ENCODE measurements around the gene DDR2.

DDR2 gene

DNA sequence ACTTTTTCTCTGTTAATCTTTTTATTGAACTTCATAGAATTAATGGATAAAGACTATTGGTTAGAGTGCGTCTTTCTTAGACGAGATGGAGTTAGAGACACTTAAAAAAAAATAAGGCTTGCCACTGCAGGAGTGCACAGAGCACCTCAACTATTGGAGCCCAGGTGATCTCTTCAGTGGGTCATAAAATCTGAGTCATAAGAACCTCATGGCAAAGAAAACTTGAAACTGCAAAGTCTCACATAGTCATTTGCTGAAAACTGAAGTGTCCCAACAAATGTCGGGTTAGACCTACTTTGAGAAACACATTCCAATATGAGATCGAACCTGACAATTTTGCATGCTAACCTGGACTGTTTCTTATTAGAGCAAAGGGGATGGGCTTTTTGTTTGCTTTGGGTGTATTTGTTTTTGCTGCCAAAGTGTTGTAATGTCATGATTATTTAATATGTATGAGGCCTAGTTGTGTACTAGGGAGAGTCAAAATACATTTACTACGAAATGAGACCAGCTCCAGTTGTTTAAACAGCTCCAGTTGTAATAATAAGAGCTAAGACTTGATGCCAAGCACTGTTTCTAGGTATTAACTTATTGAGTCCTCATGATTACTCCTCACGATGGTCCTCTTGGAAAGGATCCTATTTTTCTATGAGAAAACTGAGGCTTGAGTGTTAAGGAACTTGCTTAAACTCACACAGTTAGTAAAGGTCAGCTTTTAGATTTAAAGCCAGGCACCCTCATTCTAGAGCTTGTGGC lies 65.1 kb downstream of the DDR2 start:
- DNase-seq (ENCODE audit: low read depth in 2 of 2), result no peak

DNA sequence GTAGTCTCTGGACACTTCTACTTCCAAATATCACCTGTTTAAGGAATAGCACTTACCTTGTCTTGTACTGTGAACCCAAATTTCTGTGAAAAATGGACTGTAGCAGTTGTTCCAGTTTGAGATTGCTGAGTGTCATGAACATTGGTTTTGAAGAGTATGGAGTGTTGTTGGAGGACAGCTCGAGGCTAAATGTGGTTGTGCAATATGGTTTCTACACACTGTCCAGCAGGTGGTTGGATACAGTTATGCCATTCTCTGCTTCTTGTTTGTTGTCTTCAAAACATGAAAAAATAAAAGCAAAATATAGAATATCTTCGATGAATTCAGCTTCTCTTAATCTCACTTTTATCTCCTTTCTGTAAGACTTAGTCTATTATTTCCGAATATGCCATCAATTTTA lies 67.1 kb downstream of the DDR2 start:
- no peak for DNase-seq (ENCODE audit: low read depth in 2 of 2)

DNA sequence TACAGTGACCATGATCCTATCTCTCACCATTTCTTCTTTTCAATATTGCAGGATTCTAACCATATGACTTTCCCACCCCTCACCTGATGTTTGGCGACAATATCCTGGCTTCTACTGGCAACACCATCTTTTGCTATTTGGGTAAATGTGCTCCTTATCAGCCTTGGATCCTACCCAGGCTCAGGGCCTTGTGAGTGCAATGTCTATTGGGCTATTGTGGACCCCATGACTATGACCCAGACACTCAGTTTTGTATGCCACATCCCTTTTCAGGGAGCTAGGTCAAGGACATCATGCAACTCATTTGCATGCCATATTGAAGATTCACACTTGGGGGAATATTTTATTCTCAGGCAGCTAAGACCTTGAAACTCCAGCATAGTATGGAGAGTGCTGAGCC lies 67.9 kb downstream of the DDR2 start:
- DNase-seq (ENCODE audit: low read depth in 2 of 2), result no peak

DNA sequence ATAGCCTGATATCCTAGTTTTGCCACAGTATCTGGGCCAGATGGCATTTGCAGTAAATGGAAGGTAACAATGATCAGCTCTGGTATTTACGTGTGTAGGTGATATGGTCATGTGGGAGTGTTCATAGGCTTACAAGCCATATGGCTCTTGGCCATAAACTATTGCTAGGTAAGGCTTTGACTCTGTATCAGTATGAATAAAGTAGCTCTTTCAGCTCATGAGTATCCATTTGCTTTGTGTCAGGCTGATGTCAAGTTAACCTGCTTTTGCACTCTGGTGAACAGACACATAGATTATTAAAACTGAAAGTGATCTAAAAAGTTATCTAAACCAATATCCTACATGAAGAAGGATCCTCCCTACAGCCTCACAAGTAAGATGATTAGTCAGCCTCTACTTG lies 69.0 kb downstream of the DDR2 start:
- no peak for DNase-seq (ENCODE audit: low read depth in 2 of 2)

DNA sequence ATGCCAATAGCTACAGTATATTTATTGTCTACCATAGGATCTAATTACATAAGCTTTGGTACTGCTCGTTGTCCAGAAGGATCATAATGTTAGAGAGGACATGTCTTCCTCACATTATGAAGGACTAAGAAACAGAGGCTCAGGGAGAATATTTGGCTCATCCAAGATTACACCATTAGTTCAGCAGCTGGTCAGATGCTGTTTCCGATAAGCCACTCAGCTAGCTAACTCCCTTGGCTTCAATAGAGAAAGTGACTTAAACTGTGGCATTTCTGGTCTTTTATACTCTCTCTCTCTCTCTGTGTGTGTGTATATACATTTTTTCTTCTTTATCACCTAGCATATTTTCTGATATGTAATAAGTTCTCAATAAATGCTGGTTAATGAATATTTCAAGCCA lies 70.4 kb downstream of the DDR2 start:
- no peak for DNase-seq (ENCODE audit: low read depth in 2 of 2)

DNA sequence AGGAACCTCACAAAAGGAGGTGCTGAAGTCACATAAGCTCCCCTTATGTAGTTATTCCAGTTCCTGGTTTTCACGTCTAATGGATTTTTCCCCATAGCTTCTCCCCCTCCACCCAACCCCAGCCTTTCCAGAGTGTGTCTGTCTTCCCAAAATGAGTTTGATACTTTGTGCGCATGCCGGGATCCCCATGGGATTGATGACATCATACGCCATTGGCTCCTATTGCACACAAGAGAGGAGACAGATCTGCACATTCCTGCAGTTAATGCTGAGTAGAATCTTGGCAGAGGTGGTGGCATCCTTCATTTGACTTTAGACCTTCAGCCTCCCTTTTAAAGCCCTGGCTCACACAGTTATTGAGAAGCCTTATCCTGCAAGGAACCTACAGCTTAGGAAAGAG lies 71.4 kb downstream of the DDR2 start:
- no peak for DNase-seq (ENCODE audit: low read depth in 2 of 2)

DNA sequence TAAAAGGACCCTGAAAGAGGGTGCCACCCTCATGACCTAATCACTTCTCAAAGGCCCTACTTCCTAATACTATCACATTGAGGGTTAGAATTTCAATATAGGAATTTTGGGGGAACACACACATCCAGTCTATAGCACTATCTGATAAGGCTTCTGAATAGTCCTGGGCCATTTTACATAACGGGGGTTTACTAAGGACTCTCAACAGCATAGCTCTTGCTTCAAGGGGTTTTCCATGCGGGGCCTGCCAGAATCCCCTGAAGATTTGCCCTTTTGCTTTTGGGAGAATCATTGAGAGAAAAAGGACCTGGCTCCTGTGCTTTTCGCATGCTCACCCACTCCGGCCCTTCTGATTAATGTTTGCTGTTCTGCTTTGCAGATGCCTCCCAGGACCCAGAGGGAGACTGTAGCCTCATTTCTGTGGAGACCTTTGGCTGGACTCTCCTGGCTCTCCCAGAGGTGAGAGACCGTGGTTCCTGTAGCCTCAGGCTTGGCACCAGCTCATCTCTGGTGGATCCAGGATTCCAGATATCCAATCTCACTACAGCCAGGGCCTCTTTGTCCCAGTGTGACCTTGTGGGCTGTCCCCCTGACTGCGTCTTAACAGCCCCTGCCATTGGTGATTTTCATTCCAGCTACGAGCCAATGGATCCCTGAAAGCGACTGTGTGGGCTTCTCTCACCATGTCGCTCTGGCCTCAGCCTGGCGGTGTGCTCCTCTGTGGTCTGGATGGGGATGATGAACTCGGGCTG lies 72.6 kb downstream of the DDR2 start:
- no peak for DNase-seq (ENCODE audit: low read depth in 2 of 2)

DNA sequence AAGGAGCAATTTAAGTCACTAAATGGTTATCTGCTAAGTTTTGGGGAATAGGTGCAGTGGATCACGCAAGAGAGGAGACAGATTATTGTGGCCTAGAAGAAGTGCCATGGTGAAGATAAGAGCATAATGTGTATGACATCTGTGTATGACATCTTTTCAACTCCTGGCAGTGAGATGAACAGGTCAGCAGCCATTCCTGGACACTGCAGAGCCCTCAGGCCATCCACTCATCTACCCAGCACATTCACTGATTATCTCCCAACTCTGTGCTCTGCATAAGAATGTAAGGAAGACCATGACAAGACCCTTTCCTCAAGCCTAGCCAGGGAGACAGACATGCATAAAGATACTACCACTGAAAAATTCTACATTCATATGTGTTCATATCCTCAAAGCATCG lies 73.7 kb downstream of the DDR2 start:
- DNase-seq (ENCODE audit: low read depth in 2 of 2), result no peak

DNA sequence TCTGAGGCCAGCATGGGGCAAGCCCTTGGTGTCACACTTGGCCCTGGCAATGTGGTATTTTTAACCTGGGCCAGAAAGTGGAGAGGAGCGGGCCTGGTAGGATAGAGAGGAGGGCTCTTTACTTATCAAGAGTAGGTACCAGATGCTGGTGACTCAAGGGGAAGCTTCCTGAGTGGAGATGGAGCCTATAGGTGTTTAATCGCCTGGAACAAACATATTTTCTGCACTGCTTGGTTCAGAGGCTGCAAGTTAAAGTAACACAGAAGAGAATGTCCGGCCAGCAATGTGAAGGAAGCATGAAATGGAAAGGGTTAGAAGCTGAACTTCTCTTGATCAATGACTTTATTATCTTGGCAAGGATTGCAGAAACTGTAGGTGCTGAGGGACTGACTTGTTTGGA lies 74.3 kb downstream of the DDR2 start:
- no peak for DNase-seq (ENCODE audit: low read depth in 2 of 2)

DNA sequence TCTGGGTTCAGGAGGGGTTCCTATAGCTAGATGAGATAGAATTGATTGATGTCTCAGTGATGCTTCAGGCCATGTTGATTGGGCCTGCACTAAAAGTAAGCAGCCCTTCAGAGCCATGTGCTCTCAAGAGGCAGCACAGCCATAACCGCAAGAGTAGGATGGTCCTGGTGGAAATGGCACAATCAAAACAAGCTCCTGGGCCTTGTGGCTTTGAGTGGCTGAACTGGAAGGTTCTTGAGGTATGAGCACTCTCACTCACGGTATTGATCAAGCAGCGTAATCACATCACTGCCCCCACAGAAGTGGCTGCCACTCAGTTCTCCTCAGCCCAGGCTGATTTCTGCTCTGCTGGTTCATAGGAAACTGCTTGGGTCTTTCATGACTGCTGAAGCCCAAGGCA lies 76.0 kb downstream of the DDR2 start:
- no peak for DNase-seq (ENCODE audit: low read depth in 2 of 2)

DNA sequence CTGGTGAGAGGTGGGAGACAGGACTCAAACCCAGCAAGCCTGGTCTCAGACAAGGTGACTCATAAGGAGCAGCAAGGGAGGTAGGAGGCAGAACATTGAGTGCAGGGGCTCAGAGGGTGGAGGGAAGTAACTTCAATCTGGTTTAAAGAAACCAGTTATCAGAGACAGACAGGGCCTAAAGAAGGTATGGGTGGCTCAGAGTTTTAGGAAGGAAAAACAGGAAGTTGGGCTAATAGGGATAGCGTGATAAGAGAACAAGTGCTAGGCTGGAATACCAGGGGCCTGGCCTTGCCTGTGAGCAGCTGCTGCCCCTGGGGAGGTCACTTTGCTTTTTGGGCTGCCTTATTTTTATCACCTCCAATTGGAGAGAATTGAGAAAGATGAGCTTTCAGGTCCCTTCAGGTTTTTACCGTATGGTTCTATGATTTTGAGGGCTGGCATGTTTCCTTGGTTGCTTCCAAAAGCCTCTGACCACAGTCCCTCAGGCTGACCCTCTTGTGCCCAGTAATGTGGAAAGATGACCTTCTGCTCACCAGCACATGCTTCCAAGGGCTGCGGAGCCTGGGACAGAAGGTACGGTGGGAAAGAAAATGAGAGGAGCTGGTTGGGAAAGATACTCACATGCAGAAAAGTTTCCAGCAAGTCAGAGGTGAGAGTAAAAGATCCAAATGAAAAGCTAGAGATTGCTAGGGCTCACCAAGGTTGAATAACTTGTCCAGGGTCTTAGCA lies 77.0 kb downstream of the DDR2 start:
- no peak for DNase-seq (ENCODE audit: low read depth in 2 of 2)

DNA sequence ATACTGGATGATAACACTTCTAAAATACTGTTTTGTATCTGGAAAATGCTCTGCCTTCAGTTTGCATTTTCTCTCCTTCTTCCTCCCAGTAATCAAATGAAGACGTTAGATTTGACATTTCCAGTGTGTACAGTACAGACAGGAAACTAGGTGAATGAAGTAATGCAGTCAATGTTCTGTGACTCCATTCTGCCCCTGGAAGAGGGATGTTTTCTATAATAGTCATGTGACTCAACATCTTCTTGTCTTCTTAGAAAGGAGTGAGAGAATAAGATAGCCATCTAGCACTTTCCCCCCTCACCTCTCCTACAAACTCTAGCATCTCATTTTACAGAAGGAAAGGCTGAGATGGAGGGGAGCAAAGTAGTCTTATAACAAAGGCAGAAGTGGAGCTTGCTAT lies 77.6 kb downstream of the DDR2 start:
- no peak for DNase-seq (ENCODE audit: low read depth in 2 of 2)

DNA sequence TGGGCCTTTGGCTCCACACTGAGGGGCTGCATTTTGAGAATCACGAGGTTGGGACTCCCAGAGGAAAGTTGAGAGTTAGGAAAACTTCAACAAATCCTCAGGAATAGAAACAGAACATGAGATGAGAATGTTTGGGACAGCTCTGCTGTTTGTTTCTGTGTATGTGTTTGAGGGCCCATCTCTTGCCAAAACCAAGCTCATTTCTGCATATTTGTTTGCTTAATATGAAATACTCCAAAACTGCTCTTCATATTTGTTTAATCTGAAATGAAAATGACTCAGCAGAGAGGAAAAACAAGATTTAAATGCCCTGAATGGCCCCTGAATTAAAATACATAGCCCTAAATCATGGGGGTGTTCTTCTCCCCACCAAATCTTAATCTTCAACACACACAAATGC lies 78.1 kb downstream of the DDR2 start:
- DNase-seq (ENCODE audit: low read depth in 2 of 2), result no peak

DNA sequence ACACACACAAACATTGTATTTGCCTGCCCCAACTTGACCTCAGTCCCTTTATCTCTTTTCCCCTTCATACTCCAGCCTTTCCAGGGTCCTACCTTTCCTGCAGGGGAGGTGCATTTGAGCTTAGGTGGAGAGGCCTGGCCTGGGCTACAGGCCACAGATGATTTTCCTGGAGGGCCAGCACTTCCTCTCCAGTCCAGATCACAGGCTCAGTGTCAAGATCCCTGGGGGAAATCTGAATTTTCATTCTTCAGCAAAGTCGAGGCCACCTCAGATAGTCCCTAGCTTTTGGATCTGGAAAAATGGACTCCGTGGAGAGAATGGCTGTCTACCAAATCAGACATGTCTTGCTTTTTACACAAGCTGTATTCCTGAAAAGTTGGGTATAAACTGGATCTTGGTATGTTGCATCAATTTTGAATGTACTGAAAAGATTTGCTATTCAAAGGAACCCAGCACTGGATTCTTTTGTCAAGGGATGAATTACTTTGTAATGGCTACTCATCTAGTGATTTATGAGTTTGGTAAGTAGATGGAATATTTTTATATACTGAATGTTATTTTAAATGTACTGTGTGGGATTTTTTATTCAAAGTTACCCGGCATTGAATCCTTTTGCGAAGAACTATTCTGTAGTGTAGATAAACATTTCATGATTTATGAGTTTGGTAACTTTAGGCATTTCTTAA lies 78.7 kb downstream of the DDR2 start:
- no peak for DNase-seq (ENCODE audit: low read depth in 2 of 2)

DNA sequence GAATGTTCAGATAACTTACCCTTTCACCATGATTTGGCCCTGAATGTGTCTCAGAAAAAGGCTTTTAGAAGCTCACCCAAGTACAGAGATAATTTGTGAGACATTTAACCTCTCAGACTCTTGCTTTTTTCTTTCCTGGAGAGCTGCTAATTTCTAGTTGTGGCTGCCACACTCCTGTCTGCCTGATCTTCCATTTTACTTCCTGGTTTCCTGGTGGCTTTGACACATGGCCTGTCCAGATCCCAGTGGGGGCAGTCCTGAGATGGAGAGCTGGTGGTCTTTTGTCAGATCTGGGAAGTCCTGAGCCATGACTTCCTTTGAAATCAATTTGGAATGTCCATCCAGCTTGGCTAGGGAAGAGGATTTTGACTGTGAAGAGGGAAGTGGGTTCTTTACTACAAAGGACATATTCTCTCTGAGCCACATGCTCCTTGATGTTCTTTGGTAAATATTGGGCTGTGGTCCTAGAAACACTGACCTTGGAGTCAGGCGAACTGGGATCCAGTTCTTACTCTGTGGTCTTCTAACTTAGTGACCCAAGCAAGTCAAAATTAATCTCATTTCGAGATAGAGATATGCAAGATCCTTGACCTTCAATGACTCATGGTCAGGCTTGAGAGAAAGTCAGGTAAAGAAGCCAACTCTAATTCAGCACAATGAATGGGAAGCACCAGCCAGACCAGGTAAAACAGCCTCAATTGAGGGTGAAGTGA lies 80.2 kb downstream of the DDR2 start:
- DNase-seq (ENCODE audit: low read depth in 2 of 2), result no peak

DNA sequence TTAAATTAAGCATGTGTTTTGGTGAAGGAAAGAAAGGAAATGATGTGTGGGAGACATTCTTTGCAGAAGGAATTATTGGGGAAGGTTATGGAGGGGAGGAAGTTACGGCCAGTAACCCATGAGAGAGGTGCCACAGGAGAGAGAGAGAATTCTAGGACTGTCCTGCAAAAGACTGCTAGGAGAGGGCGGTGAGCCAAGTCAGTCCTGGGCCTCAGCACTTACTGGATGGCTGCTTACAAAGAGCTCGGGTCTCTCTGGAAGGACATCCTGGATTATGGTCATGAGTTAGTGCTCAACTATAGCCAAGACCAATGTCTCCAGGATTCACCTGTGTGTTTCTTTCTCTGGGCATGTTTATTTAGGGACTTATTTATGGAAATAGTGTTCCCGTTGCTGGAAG lies 83.9 kb downstream of the DDR2 start:
- DNase-seq (ENCODE audit: low read depth in 2 of 2), result no peak

DNA sequence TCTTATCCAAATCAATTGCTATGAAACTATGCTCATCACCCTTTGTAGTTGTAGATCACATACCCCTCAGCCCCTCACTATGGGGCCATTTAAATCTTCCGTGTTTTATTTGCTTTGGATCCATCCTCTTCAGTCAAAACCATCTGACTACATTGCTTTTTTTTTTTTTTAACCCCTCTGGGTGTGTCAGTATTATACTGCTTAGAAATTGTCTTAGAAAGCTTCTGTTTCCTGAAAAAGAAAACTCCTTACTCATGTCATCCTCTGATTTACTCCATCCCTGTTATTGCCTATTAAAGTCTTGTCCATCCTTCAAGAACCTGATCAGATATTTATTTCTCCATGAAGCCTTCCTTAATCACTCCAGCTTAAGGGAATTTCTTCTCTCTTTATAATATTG lies 84.3 kb downstream of the DDR2 start:
- DNase-seq (ENCODE audit: low read depth in 2 of 2), result no peak

DNA sequence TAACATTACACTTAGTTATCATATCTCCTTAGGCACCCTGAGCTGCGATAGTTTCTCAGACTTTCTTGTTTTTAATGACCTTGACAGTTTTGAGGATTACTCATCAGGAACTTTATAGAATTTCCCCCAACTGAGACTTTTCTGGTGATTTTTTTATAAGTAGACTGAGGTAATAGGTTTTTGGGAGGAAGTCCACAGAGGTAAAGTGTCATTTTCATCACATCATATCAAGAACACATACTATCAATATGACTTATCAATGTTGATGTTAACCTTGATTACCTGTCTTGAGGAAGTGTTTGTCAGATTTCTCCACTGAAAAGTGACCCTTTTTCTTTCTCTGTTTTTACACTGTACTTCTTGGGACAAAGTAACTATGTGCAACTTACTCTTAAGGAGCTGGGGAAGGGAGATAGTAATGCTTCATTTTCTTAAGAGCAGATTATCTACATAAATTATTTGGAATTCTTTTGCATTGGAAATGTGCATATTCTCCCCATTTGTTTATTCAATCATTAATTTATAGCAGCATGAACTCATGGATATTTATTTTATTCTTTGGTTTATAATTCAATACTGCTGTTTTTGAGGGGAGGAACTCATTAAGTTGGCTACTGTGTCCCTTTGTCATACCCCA lies 85.4 kb downstream of the DDR2 start:
- no peak for DNase-seq (ENCODE audit: low read depth in 2 of 2)

DNA sequence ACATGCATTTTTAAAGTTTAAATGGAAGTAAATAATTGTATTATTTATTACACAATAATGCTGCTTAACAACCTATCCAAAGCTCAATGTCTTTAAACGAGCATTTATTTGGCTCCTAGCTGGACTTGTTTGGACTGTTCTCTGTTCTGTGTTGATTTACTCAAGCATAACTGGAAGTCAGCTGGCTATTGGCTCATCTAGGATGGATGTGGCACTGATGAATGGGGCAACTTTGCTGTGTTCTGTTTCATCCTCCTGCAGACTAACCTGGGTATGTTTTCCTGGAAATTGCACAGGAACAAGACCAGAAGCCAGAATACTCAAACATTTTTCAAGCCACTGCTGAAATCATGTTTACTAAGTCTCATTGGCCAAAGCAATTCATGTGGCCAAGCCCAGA lies 87.4 kb downstream of the DDR2 start:
- DNase-seq (ENCODE audit: low read depth in 2 of 2), result no peak

DNA sequence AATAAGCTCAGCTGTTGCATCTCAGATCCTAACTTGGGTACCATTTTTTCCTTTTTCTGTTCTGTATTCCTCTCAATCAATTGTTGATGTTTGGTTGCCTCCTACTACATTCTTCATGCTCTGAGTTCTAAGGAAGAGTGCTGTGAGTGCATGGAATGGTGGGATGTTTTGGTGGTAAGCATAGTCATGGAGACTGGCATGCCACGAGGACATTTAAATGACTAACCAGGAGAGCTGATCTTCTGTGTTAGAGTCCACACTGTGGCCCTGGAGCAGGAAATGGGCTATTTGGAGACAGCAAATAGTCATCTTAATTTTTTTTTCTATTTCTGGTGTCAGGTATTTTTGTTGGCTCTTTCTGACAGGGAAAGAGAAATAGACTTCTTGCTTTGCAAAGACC lies 88.7 kb downstream of the DDR2 start:
- no peak for DNase-seq (ENCODE audit: low read depth in 2 of 2)

DNA sequence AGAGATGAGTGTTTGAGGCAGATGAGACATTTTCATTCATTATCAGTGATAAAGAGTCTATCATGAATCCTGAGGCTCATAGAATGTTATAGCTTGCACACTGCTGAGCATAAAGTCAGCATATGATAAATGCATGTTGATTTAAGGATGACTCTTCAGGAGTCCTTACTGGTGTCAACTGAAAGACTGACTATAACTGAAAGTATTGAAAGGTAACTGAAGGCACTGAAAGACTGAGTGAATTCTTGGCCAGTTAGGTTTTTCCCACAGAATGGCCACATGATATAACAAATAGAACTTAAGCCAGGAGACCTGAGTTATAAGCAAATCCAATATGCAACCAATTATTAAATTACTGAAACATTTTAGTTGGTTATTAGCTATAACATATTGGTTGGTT lies 89.2 kb downstream of the DDR2 start:
- DNase-seq (ENCODE audit: low read depth in 2 of 2), result no peak

Measured in stimulated activated CD8-positive, alpha-beta memory T cell treated with anti-CD3 and anti-CD28 coated beads, Interleukin-7, amount 100 ng/mL, for 4 hours (primary cell).